SK-N-SH (cell line): ENCODE measurements around the gene TSSK2. TPM values are rescaled to one million over a fixed set of nuclear protein-coding genes. Genes with fewer than 3 reads are reported as not detected.

Experiments
- CTCF ChIA-PET: fragments of 300-600, 350-600 bp; formaldehyde crosslinking; extraction: SDS; loops from one replicate; lab custom pipeline; 2021; lab: Yijun Ruan, JAX
- POLR2A ChIA-PET: fragments of 350-600 bp; sonication (Branson Sonifier 250); formaldehyde crosslinking; extraction: SDS; loops from one replicate; lab custom pipeline; 2020; ENCODE audit warnings: antibody characterized with exemption, inconsistent platforms; lab: Yijun Ruan, JAX
- DNase-seq: peaks from one replicate; pipeline ENCODE4 v3.0.0; 2012
- H2AFZ ChIP-seq: fragments of 200-600 bp; sonication (generic); 2 replicates; pipeline ENCODE4 v1.8.1; 2016; ENCODE audit warnings: antibody characterized with exemption, mild to moderate bottlenecking, low read depth
- H3F3A ChIP-seq: fragments of 200-600 bp; sonication (generic); replicated peaks from 2 replicates; pipeline ENCODE3; 2016; ENCODE audit warnings: antibody characterized with exemption, mild to moderate bottlenecking; ENCODE audit not compliant: insufficient read depth
- H3K27ac ChIP-seq, 2 experiments: fragments of 200-500 bp in 1 of 2; fragments of 200-600 bp in 1 of 2; sonication (Bioruptor generic) in 1 of 2; sonication (generic), shearing (Covaris generic) in 1 of 2; 2 replicates each; pipeline versions ENCODE4 v1.5.1 to v1.6.1; 2014 to 2016; ENCODE audit warnings: low read depth in 2 of 2, inconsistent platforms in 1 of 2, low read length in 1 of 2, mild to moderate bottlenecking in 1 of 2, mixed read lengths in 1 of 2
- H3K27me3 ChIP-seq: fragments of 200-600 bp; sonication (generic), shearing (Covaris generic); 2 replicates; pipeline ENCODE4 v1.6.1; 2016; ENCODE audit warnings: mixed run types; ENCODE audit not compliant: insufficient read depth
- H3K36me3 ChIP-seq, 2 experiments: fragments of 200-500 bp in 1 of 2; fragments of 200-600 bp in 1 of 2; sonication (Bioruptor generic) in 1 of 2; sonication (generic) in 1 of 2; replicated peaks in 1 of 2; 2 replicates each; pipeline versions ENCODE3 to v1.5.1; 2014 to 2016; ENCODE audit warnings: low read length in 1 of 2, mild to moderate bottlenecking in 1 of 2; ENCODE audit not compliant: insufficient read depth in 2 of 2, control insufficient read depth in 1 of 2
- H3K4me1 ChIP-seq, 2 experiments: fragments of 200-500 bp in 1 of 2; fragments of 200-600 bp in 1 of 2; sonication (Bioruptor generic) in 1 of 2; sonication (generic), shearing (Covaris generic) in 1 of 2; 2 replicates each; pipeline versions ENCODE4 v1.5.1 to v1.6.1; 2014 to 2016; ENCODE audit warnings: low read depth in 1 of 2, low read length in 1 of 2, mixed run types in 1 of 2; ENCODE audit not compliant: insufficient read depth in 2 of 2, control insufficient read depth in 1 of 2
- H3K4me2 ChIP-seq: fragments of 200-600 bp; sonication (generic), shearing (Covaris generic); 2 replicates; pipeline ENCODE4 v1.6.1; 2017; ENCODE audit warnings: mixed run types
- H3K4me3 ChIP-seq, 2 experiments: fragments of 200-500 bp in 1 of 2; fragments of 200-600 bp in 1 of 2; sonication (Bioruptor generic) in 1 of 2; sonication (generic), shearing (Covaris generic) in 1 of 2; 2 replicates each; pipeline versions ENCODE4 v1.5.1 to v1.8.1; 2014 to 2016; ENCODE audit warnings: low read depth in 2 of 2, inconsistent platforms in 1 of 2, low read length in 1 of 2, mild to moderate bottlenecking in 1 of 2, mixed read lengths in 1 of 2, moderate library complexity in 1 of 2
- H3K79me2 ChIP-seq: fragments of 200-600 bp; sonication (generic); 2 replicates; pipeline ENCODE4 v1.8.1; 2017; ENCODE audit warnings: mild to moderate bottlenecking; ENCODE audit not compliant: insufficient read depth
- H3K9ac ChIP-seq: fragments of 200-600 bp; sonication (generic); 2 replicates; pipeline ENCODE4 v1.6.1; 2017; ENCODE audit warnings: mixed run types
- H3K9me2 ChIP-seq: fragments of 200-600 bp; sonication (generic); 2 replicates; pipeline ENCODE4 v1.6.1; 2017; ENCODE audit warnings: mixed run types
- H3K9me3 ChIP-seq: fragments of 200-600 bp; sonication (generic); 2 replicates; pipeline ENCODE4 v1.6.1; 2017; ENCODE audit warnings: mixed run types, mild to moderate bottlenecking, moderate library complexity
- H4K20me1 ChIP-seq: fragments of 200-600 bp; sonication (generic); 2 replicates; pipeline ENCODE4 v1.6.1; 2017; ENCODE audit warnings: mild to moderate bottlenecking, mixed run types; ENCODE audit not compliant: insufficient read depth
- CHD2 ChIP-seq: fragments of 150-350 bp; IDR thresholded peaks from 2 replicates; pipeline ENCODE4 v1.6.1; 2018; ENCODE audit warnings: low read length; ENCODE audit not compliant: partially characterized antibody
- ELF1 ChIP-seq: IDR thresholded peaks from 2 replicates; pipeline ENCODE4 v1.4.0; 2012
- FOXJ3 ChIP-seq: sonication (generic); formaldehyde crosslinking; IDR thresholded peaks from 2 replicates; pipeline ENCODE4 v1.5.1; 2020; ENCODE audit warnings: mild to moderate bottlenecking, missing genetic modification reagents
- GABPA ChIP-seq: IDR thresholded peaks from 2 replicates; pipeline ENCODE4 v1.4.0; 2012; ENCODE audit warnings: low read depth, mild to moderate bottlenecking
- GATA2 ChIP-seq: sonication (generic); formaldehyde crosslinking; IDR thresholded peaks from 2 replicates; pipeline ENCODE4 v1.5.0; 2020; ENCODE audit warnings: mild to moderate bottlenecking, missing genetic modification reagents
- MXI1 ChIP-seq: IDR thresholded peaks from 2 replicates; pipeline ENCODE4 v1.6.1; 2012; ENCODE audit warnings: mild to moderate bottlenecking, low read depth, low read length, improper control_type of control experiment
- POLR2AphosphoS5 ChIP-seq: IDR thresholded peaks from 2 replicates; pipeline ENCODE4 v1.6.1; 2012; ENCODE audit warnings: low read depth, low read length
- RAD21 ChIP-seq: IDR thresholded peaks from 2 replicates; pipeline ENCODE4 v1.6.1; 2012; ENCODE audit warnings: mild to moderate bottlenecking, low read length
- REST ChIP-seq: IDR thresholded peaks from 2 replicates; pipeline ENCODE4 v1.6.1; 2012; ENCODE audit warnings: mild to moderate bottlenecking, low read depth, low read length, moderate library complexity
- RFX5 ChIP-seq: IDR thresholded peaks from 2 replicates; pipeline ENCODE4 v1.6.1; 2012; ENCODE audit warnings: mild to moderate bottlenecking, improper control_type of control experiment, low read length
- TCF12 ChIP-seq: IDR thresholded peaks from 2 replicates; pipeline ENCODE4 v1.4.0; 2012
- TEAD4 ChIP-seq: IDR thresholded peaks from 2 replicates; pipeline ENCODE4 v1.4.0; 2012; ENCODE audit warnings: mild to moderate bottlenecking, borderline replicate concordance; ENCODE audit not compliant: insufficient read depth
- YY1 ChIP-seq: IDR thresholded peaks from 2 replicates; pipeline ENCODE4 v1.4.0; 2012; ENCODE audit warnings: low read depth, mild to moderate bottlenecking
- WGBS: methylation state at CpG from one replicate; pipeline ENCODE4 v1.1.6; 2017; ENCODE audit warnings: low lambda C conversion rate; 5-methylcytosine and 5-hydroxymethylcytosine counted together
- polyA plus RNA-seq, 3 experiments: library from polyadenylated mRNA; depleted of rRNA; stranded (reverse); fragments of >200 nt; gene quantifications; 2 replicates each; pipeline ENCODE4 v1.2.3, GENCODE V29; 2012
- TF ChIP-seq, protein P1 (sequence below): fragments of 150-350 bp; IDR thresholded peaks from 2 replicates; pipeline ENCODE4 v1.6.1; 2017; ENCODE audit warnings: antibody characterized with exemption, low read length, low read depth, borderline replicate concordance

TSSK2 gene
- polyA plus RNA-seq, 1 of the 3 experiments (the other 2 are of a cell fraction), result not detected

- Histone ChIP-seq H3K27ac (no peak overlapping the region), H3K9me2 (no peaks in the 10 kb centered on the region), H4K20me1 (peaks cover 48% of the 10 kb centered on the region), H3K27me3 (no peaks in the 10 kb centered on the region), H3K9ac (no peak overlapping the region), H3K4me2 (no peak overlapping the region), H3F3A (no peaks in the 10 kb centered on the region), H3K9me3 (no peaks in the 10 kb centered on the region), H3K36me3 (peaks cover 3 to 7% of the 10 kb centered on the region in 2 experiments), H3K4me1 (peaks cover 0 to 6% of the 10 kb centered on the region in 2 experiments; a peak in 2 of 4 replicates), H3K79me2 (peaks cover 42% of the 10 kb centered on the region; the same call in 1 of the 2 replicates), H2AFZ (no peak overlapping the region), H3K4me3 (no peak overlapping the region)
- TF ChIP-seq REST (no peak), CHD2 (no peak), GABPA (no peak), RAD21 (no peak), YY1 (no peak), FOXJ3 (CRISPR knock-in tag) (no peak), GATA2 (CRISPR knock-in tag) (no peak), TCF12 (no peak), MXI1 (no peak), POLR2AphosphoS5 (no peak), RFX5 (no peak)
- TF ChIP-seq, protein P1, sequence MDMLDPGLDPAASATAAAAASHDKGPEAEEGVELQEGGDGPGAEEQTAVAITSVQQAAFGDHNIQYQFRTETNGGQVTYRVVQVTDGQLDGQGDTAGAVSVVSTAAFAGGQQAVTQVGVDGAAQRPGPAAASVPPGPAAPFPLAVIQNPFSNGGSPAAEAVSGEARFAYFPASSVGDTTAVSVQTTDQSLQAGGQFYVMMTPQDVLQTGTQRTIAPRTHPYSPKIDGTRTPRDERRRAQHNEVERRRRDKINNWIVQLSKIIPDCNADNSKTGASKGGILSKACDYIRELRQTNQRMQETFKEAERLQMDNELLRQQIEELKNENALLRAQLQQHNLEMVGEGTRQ, result no peak
- 94% methylated on average over 2 of the region's 2 CpGs for WGBS
- ChIA-PET CTCF (no interaction called here), POLR2A (no interaction called here)
- no peak for DNase-seq
Measured at GRCh38 chr22:19090183-19090582, 40.9 kb upstream of the TSSK2 start.

DNA sequence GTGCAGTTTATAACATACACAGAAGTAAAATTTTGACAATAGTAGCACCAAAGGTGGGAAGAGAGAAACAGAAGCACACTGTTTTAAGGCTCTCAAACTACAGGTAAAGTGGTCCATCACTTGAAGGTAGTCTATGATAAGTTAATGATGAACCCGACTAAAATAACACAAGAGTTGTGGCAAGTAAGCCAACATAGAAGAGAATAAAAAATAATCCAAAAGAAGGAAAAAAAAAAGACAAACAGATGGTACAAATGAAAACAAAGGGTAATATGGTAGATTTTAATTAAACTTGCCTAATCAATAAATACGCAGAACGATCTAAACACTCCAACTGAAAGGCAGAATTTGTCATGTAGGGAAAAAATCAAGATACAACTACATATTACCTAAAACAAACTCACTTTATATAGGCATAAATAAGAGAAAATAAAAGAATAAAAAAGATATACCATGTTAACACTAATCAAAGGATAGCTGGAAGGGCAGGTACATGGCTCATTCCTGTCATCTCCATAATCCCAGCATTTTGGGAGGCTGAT, 40.5 kb upstream of the TSSK2 start:
- Histone ChIP-seq H3K4me1 (peaks cover 0 to 1% of the 10 kb centered on the region in 2 experiments; a peak in 1 of 4 replicates), H3K9me3 (no peaks in the 10 kb centered on the region), H3K79me2 (peaks cover 46% of the 10 kb centered on the region; the same call in 1 of the 2 replicates), H3K9ac (no peak overlapping the region), H3F3A (no peaks in the 10 kb centered on the region), H3K27ac (no peak overlapping the region), H3K4me2 (no peak overlapping the region), H3K36me3 (peaks cover 3 to 7% of the 10 kb centered on the region in 2 experiments), H4K20me1 (peaks cover 43% of the 10 kb centered on the region), H2AFZ (no peak overlapping the region), H3K4me3 (no peak overlapping the region), H3K27me3 (no peaks in the 10 kb centered on the region), H3K9me2 (no peaks in the 10 kb centered on the region)
- ChIA-PET POLR2A (no interaction called here), CTCF (no interaction called here)
- no peak for DNase-seq
- TF ChIP-seq TEAD4 (no peak), ELF1 (no peak)
- WGBS, result 92% methylated on average over 3 of the region's 3 CpGs
